Esophagus squamous epithelium (tissue), 4 donors: Measurements from ENCODE around the gene CDH2.

Experiments
- POLR2A ChIP-seq, 4 donors: fragments of 450-650 bp; IDR thresholded peaks; one replicate each; pipeline ENCODE4 v1.6.1; 2017; ENCODE audit warnings: antibody characterized with exemption in 4 of 4, mild to moderate bottlenecking in 4 of 4, moderate library complexity in 3 of 4
- TF ChIP-seq, protein P1 (sequence below), 6 experiments: fragments of 450-650 bp in 4 of 6; fragments of 200-600 bp in 2 of 6; sonication (generic) in 2 of 6; IDR thresholded peaks; one replicate each; pipeline ENCODE4 v1.5.1; 2016 to 2019; ENCODE audit warnings: antibody characterized with exemption in 6 of 6, mild to moderate bottlenecking in 4 of 6, moderate library complexity in 4 of 6

DNA sequence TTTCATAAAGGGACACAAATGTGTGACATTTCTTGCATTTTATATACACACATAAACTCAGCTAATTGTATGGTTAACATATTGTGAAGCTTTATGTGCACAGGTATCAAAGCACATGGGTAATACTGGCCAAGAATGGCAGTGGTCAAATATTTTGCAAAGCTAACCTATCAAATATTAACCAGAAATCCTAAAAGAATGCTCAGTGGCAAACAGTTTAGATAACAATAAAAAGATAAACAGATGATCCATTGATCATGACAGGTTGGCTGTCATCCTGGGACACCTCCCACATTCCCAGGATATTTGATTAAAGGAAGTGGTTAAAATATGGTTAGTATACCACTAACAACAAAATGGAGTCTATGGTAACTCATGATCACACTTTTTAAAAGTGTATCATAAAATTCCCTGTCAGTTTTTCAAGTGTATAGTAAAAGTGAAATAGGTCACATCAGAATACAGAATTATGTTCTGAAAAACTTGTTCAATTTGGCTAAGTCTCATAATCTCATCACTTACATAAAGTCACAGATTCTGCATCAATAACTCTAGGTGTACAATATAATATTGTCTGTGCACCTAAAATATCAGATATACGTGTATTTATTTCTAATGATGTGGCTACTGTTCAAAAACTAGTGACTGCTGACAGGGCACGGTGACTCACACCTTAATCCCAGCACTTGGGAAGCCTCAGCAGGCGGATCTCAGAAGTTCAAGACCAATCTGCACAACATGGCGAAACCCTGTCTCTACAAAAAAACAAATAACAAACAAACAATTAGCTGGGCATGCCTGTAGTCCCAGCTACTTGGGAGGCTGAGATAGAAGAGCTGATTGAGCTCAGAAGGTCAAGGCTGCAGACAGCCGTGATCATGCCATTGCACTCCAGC lies 48.9 kb downstream of the CDH2 start:
- TF ChIP-seq, protein P1, sequence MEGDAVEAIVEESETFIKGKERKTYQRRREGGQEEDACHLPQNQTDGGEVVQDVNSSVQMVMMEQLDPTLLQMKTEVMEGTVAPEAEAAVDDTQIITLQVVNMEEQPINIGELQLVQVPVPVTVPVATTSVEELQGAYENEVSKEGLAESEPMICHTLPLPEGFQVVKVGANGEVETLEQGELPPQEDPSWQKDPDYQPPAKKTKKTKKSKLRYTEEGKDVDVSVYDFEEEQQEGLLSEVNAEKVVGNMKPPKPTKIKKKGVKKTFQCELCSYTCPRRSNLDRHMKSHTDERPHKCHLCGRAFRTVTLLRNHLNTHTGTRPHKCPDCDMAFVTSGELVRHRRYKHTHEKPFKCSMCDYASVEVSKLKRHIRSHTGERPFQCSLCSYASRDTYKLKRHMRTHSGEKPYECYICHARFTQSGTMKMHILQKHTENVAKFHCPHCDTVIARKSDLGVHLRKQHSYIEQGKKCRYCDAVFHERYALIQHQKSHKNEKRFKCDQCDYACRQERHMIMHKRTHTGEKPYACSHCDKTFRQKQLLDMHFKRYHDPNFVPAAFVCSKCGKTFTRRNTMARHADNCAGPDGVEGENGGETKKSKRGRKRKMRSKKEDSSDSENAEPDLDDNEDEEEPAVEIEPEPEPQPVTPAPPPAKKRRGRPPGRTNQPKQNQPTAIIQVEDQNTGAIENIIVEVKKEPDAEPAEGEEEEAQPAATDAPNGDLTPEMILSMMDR (IDR thresholded peaks at IDR 0.05), result no peak
- TF ChIP-seq POLR2A (IDR thresholded peaks at IDR 0.05), result no peak
